ENCODE results near the gene EMILIN3. TPM values are rescaled to one million over a fixed set of nuclear protein-coding genes. Genes with fewer than 3 reads are reported as not detected.

EMILIN3 gene
- total RNA-seq, 1 experiment from 2014 or later = 1.7 TPM

- TF ChIP-seq EZH2 (IDR thresholded peaks at IDR 0.05; ENCODE audit: borderline replicate concordance, low read depth, low read length, poor library complexity, severe bottlenecking) = peak; percentile 31
- no peak for TF ChIP-seq CTCF (conservative IDR thresholded peaks at IDR 0.05; ENCODE audit: low read depth, low read length)
- no peak for DNase-seq (ENCODE audit: low spot score)
- Histone ChIP-seq H3K27me3 (replicated peaks; ENCODE audit: insufficient read depth, low read depth, low read length, poor library complexity) (peaks cover 23% of the 10 kb centered on the region), H3K4me3 (ENCODE audit: low read depth, low read length, poor library complexity, severe bottlenecking) (peak overlapping the region; percentile 41), H3K27ac (ENCODE audit: low read depth, low read length, poor library complexity, severe bottlenecking) (no peak overlapping the region), H3K36me3 (ENCODE audit: insufficient read depth, low read length, poor library complexity, severe bottlenecking) (no peaks in the 10 kb centered on the region), H3K9me3 (ENCODE audit: low read depth, low read length, poor library complexity, severe bottlenecking) (no peaks in the 10 kb centered on the region), H3K4me1 (ENCODE audit: insufficient read depth, low read length, poor library complexity, severe bottlenecking) (no peaks in the 10 kb centered on the region)
- intact Hi-C loops (cut with micrococcal nuclease; ENCODE audit: unreplicated experiment) = no loop called here
- ChIA-PET POLR2A (ENCODE audit: low non-redundant PET) (no interaction called here), CTCF (no interaction called here)
- BruUV-seq (replicated peaks) = no TSS peak
Measured at GRCh38 chr20:41365777-41366545, 657 bp downstream of the EMILIN3 start.

GRCh38 chr20:41364967-41365765 is 1.5 kb downstream of the EMILIN3 start:
- BruUV-seq (replicated peaks) = no TSS peak
- Histone ChIP-seq H3K36me3 (ENCODE audit: insufficient read depth, low read length, poor library complexity, severe bottlenecking) (no peaks in the 10 kb centered on the region), H3K27ac (ENCODE audit: low read depth, low read length, poor library complexity, severe bottlenecking) (no peak overlapping the region), H3K9me3 (ENCODE audit: low read depth, low read length, poor library complexity, severe bottlenecking) (no peaks in the 10 kb centered on the region), H3K27me3 (replicated peaks; ENCODE audit: insufficient read depth, low read depth, low read length, poor library complexity) (peaks cover 23% of the 10 kb centered on the region), H3K4me1 (ENCODE audit: insufficient read depth, low read length, poor library complexity, severe bottlenecking) (no peaks in the 10 kb centered on the region), H3K4me3 (ENCODE audit: low read depth, low read length, poor library complexity, severe bottlenecking) (peak overlapping the region; percentile 41)
- no peak for DNase-seq (ENCODE audit: low spot score)
- ChIA-PET CTCF (no interaction called here), POLR2A (ENCODE audit: low non-redundant PET) (no interaction called here)
- intact Hi-C loops (cut with micrococcal nuclease; ENCODE audit: unreplicated experiment) = no loop called here
- no peak for TF ChIP-seq EZH2 (IDR thresholded peaks at IDR 0.05; ENCODE audit: borderline replicate concordance, low read depth, low read length, poor library complexity, severe bottlenecking)
- no peak for TF ChIP-seq CTCF (conservative IDR thresholded peaks at IDR 0.05; ENCODE audit: low read depth, low read length)

GRCh38 chr20:41364236-41364855 is 2.3 kb downstream of the EMILIN3 start:
- Histone ChIP-seq H3K36me3 (ENCODE audit: insufficient read depth, low read length, poor library complexity, severe bottlenecking) (no peaks in the 10 kb centered on the region), H3K4me3 (ENCODE audit: low read depth, low read length, poor library complexity, severe bottlenecking) (no peak overlapping the region), H3K4me1 (ENCODE audit: insufficient read depth, low read length, poor library complexity, severe bottlenecking) (no peaks in the 10 kb centered on the region), H3K27ac (ENCODE audit: low read depth, low read length, poor library complexity, severe bottlenecking) (no peak overlapping the region), H3K27me3 (replicated peaks; ENCODE audit: insufficient read depth, low read depth, low read length, poor library complexity) (peaks cover 23% of the 10 kb centered on the region), H3K9me3 (ENCODE audit: low read depth, low read length, poor library complexity, severe bottlenecking) (no peaks in the 10 kb centered on the region)
- no peak for TF ChIP-seq CTCF (conservative IDR thresholded peaks at IDR 0.05; ENCODE audit: low read depth, low read length)
- no peak for TF ChIP-seq EZH2 (IDR thresholded peaks at IDR 0.05; ENCODE audit: borderline replicate concordance, low read depth, low read length, poor library complexity, severe bottlenecking)
- DNase-seq (ENCODE audit: low spot score) = no peak
- BruUV-seq (replicated peaks) = no TSS peak
- intact Hi-C loops (cut with micrococcal nuclease; ENCODE audit: unreplicated experiment) = no loop called here
- ChIA-PET POLR2A (ENCODE audit: low non-redundant PET) (no interaction called here), CTCF (no interaction called here)
